Measurements from ENCODE around the gene MRPS9.

The MRPS9 gene

GRCh38 chr2:105080461-105080860, 42.6 kb downstream of the MRPS9 start:
- no peak for DNase-seq

- no peak for DNase-seq
Measured at GRCh38 chr2:105081006-105081601, 43.2 kb downstream of the MRPS9 start.

- DNase-seq: no peak
Measured at GRCh38 chr2:105082107-105082506, 44.2 kb downstream of the MRPS9 start.

- no peak for DNase-seq
Measured at GRCh38 chr2:105085525-105085924, 47.7 kb downstream of the MRPS9 start.

DNA sequence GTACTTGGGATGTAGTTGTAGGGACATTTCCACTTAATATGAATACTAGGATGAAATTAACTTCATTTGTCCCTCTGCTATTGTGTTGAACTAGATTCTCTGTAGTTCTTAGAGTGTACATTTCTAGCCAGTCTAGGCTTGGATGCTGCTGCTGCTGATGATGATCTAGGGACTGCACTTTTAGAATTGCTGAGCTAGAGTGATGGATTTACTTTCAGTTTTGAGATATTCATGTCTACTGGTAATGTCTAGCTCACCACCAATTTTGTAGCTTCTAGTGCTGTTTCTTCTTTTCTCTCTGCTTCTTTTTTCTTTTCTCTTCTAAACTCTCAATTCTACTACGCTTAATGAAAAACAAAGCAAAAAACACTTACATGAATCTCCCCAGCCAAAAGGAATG, 49.4 kb downstream of the MRPS9 start:
- DNase-seq: peak in 1 of 5 donors; percentile 13

DNA sequence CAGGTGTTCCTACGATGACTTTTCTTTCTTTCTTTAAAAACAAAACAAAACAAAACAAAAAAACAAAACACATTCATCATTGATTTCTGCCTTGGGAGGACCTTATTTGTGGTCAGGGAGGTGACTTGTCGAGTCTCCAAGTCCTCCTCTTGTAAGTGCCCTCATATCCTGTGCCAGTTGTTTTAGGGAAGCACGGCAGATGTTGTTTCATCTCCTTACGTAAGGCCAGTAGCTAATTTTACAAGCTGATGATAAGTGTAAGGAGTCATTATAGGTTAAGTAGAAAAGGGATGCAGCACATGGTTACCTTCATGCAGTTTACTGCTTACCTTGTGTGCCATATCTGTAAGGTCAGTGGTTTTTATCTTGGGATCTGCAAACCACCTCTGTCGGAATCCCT, 52.2 kb downstream of the MRPS9 start:
- DNase-seq: no peak

GRCh38 chr2:105092797-105093196, 54.9 kb downstream of the MRPS9 start:
- no peak for DNase-seq

GRCh38 chr2:105099153-105099552, 61.3 kb downstream of the MRPS9 start:
- no peak for DNase-seq

DNA sequence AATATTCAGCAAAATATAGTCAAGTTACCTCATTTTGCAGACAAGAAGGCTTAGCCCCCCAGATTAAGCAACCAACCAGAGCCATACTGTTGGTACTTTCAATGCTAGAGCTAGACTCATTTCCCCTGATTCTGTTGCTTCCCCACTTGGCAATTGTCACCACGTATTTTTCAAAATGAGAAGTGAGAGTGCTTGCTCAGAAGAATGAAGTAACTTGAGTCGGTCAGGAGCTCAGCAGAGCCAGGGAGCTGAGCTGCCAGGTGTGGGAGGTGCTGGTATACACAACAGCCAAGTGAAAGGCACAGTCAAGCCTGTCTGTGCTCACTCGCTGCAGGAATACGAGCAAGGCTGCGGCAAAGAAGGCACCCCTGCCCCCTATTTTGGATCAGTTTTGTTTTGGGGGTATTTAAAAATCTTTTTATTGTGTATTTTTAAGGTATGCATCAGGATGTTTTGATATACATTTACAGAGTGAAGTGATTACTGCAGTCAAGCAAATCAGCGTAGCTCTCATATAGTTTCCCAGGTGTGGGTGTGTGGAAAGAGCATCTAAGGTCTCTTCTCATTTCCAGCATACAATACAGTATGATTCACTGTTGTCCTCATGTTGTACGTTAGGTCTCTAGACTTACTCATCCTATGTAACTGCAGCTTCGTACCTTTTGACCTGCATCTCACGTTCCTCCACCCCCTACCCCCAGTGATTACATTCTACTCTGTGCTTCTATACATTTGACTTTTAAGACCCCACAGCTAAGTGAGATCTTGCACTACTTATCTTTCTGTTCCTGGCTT, 62.4 kb downstream of the MRPS9 start:
- no peak for DNase-seq

DNA sequence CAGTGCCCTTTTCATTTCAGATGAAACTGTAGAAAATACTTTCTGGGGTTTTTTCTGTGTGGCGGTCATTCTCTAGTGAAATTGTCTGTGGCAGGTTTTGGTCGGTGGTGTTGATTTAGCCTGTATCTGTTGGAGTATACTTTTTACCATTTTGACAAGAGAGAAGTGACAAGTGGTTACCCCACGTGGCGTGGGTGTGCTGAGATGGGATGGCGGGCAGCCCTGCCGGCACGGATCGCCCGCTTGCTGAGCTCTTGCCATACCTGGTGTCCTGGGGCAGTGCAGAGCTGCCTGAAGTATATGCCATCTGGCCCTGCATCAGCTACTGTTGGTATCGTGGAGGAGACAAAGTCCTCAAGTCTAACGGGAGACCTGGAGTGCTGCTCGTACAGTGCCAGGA, 64.1 kb downstream of the MRPS9 start:
- no peak for DNase-seq

DNA sequence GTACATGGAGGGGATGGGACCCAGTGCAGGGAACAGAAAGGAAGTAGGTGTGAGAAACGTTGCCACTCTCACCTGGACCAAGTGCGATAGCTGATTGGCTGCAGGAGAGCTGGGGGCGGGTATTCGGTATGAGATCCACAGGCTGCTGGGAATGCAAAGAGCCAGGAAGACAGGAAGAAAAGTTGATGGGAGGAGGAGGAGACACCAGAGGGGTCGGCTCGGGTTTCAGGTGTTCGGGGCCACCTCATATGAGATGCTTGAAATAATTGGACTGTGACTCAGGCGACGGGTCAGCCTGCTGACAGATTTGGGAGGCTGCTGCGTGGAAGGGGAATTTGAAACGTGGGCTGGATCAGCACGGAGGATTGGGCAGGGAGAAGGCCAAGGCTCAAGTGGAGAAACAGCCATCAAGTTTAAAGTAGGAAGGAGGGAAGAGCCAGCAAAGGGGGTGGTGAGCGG, 65.1 kb downstream of the MRPS9 start:
- no peak for DNase-seq

GRCh38 chr2:105103481-105103880, 65.6 kb downstream of the MRPS9 start:
- DNase-seq: no peak

GRCh38 chr2:105104208-105104731, 66.4 kb downstream of the MRPS9 start:
- DNase-seq: no peak

- no peak for DNase-seq
Measured at GRCh38 chr2:105110295-105110829, 72.5 kb downstream of the MRPS9 start.

DNA sequence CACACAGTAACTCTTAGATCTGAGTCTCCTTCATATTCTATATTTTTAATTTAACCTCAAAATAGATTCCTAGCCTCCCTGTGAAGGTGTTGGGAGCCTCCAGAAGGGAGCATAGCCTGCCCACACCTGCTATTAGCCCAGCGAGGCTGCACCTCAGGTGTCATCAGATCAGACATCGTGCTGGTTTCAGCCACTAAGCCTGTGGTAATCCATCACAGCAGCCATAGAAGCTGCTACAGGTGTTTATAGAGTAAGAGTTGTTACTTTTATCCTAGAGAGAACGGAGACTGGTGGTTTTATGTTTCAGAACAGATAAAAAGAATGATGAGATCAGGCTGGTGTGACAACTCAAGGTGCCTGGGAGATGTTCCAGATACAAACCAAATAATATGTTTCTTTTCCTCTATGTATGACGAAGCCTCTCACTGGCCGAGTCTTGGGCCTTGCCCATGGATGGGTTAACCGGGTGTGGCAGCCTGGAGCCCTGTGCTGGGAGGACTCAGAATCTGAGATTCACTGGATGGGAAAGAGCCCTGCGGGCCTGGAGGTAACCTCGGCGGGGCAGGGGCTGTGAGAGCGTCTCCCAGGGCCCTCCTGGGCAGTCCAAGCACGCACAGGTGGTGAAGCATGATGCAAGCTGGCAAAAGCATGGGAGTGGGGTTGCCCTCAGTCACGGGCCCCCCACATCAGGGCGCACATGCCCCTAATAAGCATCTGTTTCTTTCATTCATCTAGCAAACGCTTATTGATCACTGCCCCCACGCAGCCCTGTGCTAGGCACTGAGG, 73.7 kb downstream of the MRPS9 start:
- no peak for DNase-seq

DNA sequence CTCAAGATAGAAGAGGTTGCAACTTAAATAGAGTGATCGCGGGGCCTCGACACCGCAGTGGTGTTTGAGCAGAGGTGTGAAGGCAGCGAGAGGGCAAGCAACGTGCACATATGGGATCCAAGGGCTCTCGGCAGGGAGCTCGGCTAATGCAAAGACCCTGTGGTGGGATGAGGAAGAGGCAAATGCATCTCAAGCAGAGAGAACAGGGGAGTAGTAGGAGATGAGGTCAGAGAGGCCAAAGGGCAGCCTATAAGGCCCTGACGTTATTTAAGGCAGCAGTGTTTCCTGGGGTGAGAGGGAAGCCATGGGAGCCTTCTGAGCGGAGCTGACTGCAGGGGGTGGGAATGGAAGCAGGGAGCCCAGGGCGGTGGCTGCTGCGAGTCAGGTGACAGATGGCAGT, 74.5 kb downstream of the MRPS9 start:
- no peak for DNase-seq

- no peak for DNase-seq
Measured at GRCh38 chr2:105113616-105114291, 75.9 kb downstream of the MRPS9 start.

DNA sequence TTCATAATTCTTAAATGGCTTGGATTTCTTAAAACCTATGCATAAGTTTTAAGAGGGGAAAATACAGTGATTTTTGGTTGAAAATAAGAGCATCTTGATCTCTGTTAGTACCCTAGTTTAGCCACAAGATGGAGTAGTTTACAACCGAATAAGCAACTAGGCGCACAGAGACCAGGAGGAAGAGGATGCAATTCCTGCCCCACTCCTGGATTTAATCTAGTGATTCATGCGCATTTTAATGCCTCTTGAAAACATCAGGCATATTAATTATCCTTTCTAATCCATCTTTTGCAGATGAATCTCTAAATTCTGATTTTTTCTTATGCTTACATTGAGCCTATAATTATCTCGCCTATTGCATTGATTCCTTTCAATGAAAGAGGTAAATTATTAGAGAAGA, 76.7 kb downstream of the MRPS9 start:
- peak in 1 of 5 donors; percentile 13 for DNase-seq

GRCh38 chr2:105116348-105116747, 78.5 kb downstream of the MRPS9 start:
- DNase-seq: no peak

DNA sequence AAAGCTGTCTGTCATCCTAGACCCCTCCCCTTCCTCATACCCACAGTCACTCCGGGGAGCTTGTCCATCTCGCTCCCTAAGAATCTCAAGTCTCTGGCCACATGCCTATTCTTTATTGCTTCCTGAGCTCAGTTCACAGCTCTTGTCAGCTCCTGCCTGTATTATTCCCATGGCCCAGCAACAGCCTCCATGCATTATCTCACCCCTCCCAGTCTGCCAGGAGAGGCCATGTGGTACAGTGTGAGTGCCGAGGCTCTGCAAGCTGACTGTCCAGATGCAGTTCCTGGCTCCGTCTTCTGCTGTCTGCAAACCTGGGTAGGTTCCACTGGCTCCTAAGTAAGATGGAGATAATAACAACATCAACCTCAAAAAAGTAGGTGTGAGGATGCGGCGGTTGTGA, 79.7 kb downstream of the MRPS9 start:
- DNase-seq: no peak

- no peak for DNase-seq
Measured at GRCh38 chr2:105118960-105119359, 81.1 kb downstream of the MRPS9 start.

DNA sequence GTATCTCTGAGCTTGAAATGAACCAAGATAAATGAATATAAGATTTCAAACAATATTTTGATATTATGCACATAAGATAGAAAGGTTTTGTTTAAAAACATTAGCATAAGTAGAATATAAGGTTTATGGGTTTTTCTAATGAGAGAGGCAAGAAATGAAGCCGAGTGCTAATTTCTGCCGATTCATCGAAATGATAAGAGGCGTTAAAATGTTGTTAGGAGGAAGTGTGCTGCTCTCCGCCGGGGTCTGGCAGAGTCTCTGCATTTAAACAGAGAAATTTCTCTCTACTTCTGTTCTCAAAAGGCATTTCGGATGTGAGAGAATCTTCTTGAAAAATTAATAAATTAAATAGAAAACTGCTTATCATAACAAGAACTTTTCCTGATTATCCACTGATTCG, 83.6 kb downstream of the MRPS9 start:
- DNase-seq: no peak

DNA sequence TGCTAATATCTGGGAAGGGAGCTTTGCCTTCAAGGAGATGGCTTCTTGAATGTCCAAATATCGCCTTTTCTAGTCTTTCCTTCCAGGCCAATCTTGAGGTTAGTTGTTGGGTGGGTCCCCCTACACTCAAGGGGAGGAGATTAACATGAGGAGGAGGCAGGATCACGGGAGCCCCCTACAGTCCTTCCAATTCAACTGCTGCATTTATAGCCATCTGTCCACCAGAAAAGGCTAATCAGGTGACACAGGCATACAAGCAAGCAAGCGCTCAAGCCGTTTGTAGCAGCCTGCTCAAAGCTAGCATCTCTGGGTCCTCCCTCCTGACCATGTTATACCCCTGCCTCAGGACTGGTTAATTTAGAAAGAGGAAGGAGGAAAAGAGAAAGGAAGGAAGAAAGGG, 87.6 kb downstream of the MRPS9 start:
- no peak for DNase-seq
